ENCODE measurements around the gene MDK.
"Not testable (repeated sequence)": the region's sequence is repeated elsewhere in the genome, so short reads cannot be mapped to it uniquely, and the experiment has no call there.

Gene MDK

GRCh38 chr11:46378296-46378695 is 3.2 kb upstream of the MDK start:
- no peak overlapping the region for H3K4me2 ChIP-seq (ENCODE audit: low read depth, low read length, poor library complexity, severe bottlenecking)
- no peaks in the 10 kb centered on the region for H3F3A ChIP-seq (ENCODE audit: low read depth)
- H3K9me2 ChIP-seq (replicated peaks; ENCODE audit: low read depth, low read length) = no peaks in the 10 kb centered on the region
- peaks cover 57% of the 10 kb centered on the region; the same call in 1 of the 2 replicates for H3K36me3 ChIP-seq (ENCODE audit: insufficient read depth, low read length)
- H3K9me3 ChIP-seq (ENCODE audit: insufficient read depth, low read depth, low read length) = no peaks in the 10 kb centered on the region
- no peak overlapping the region for H2AFZ ChIP-seq (ENCODE audit: low read length)
- peaks cover 3% of the 10 kb centered on the region for H4K20me1 ChIP-seq (ENCODE audit: insufficient read depth, low read length, poor library complexity, severe bottlenecking)
- H3K4me1 ChIP-seq (ENCODE audit: insufficient read depth, low read length, poor library complexity, severe bottlenecking) = no peaks in the 10 kb centered on the region
- TF ChIP-seq CTCF (conservative IDR thresholded peaks at IDR 0.05; ENCODE audit: low read length) (no peak), EZH2phosphoT487 (IDR thresholded peaks at IDR 0.05; ENCODE audit: borderline replicate concordance) (no peak)
- H3K79me2 ChIP-seq (ENCODE audit: insufficient read depth, low read length) = no peaks in the 10 kb centered on the region
- H3K9ac ChIP-seq (ENCODE audit: low read depth, low read length, poor library complexity, severe bottlenecking) = no peak overlapping the region
- no peak overlapping the region for H3K4me3 ChIP-seq (ENCODE audit: low read length, poor library complexity, severe bottlenecking)
- no peaks in the 10 kb centered on the region for H3K27me3 ChIP-seq (ENCODE audit: insufficient read depth, low read length, poor library complexity, severe bottlenecking)

GRCh38 chr11:46378811-46379481 is 2.5 kb upstream of the MDK start:
- H3F3A ChIP-seq (ENCODE audit: low read depth) = no peaks in the 10 kb centered on the region
- no peak overlapping the region for H3K9ac ChIP-seq (ENCODE audit: low read depth, low read length, poor library complexity, severe bottlenecking)
- H3K4me1 ChIP-seq (ENCODE audit: insufficient read depth, low read length, poor library complexity, severe bottlenecking) = no peaks in the 10 kb centered on the region
- no peaks in the 10 kb centered on the region for H3K27me3 ChIP-seq (ENCODE audit: insufficient read depth, low read length, poor library complexity, severe bottlenecking)
- H3K79me2 ChIP-seq (ENCODE audit: insufficient read depth, low read length) = no peaks in the 10 kb centered on the region
- peaks cover 3% of the 10 kb centered on the region for H4K20me1 ChIP-seq (ENCODE audit: insufficient read depth, low read length, poor library complexity, severe bottlenecking)
- H3K4me3 ChIP-seq (ENCODE audit: low read length, poor library complexity, severe bottlenecking) = no peak overlapping the region
- H3K36me3 ChIP-seq (ENCODE audit: insufficient read depth, low read length) = peaks cover 51% of the 10 kb centered on the region; the same call in 1 of the 2 replicates
- no peak overlapping the region for H2AFZ ChIP-seq (ENCODE audit: low read length)
- TF ChIP-seq CTCF (conservative IDR thresholded peaks at IDR 0.05; ENCODE audit: low read length) (no peak), EZH2phosphoT487 (IDR thresholded peaks at IDR 0.05; ENCODE audit: borderline replicate concordance) (no peak)
- H3K4me2 ChIP-seq (ENCODE audit: low read depth, low read length, poor library complexity, severe bottlenecking) = no peak overlapping the region
- no peaks in the 10 kb centered on the region for H3K9me3 ChIP-seq (ENCODE audit: insufficient read depth, low read depth, low read length)
- H3K9me2 ChIP-seq (replicated peaks; ENCODE audit: low read depth, low read length) = no peaks in the 10 kb centered on the region

DNA sequence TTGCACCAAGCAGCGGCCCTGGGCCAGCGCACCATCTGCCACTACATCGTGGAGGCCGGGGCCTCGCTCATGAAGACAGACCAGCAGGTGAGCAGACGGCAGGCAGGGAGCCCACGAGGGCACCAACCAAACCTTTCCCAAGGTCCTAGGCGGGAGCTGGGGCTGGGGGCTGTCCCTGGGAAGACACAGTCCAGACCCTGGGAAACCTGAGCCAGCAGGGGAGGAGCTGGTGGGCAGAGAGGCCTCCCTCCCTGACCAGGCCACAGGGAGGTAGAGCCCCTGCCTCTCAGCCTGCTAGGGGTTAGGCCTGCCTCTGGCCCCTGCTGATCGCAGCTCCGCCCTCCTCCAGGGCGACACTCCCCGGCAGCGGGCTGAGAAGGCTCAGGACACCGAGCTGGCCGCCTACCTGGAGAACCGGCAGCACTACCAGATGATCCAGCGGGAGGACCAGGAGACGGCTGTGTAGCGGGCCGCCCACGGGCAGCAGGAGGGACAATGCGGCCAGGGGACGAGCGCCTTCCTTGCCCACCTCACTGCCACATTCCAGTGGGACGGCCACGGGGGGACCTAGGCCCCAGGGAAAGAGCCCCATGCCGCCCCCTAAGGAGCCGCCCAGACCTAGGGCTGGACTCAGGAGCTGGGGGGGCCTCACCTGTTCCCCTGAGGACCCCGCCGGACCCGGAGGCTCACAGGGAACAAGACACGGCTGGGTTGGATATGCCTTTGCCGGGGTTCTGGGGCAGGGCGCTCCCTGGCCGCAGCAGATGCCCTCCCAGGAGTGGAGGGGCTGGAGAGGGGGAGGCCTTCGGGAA is 1.8 kb upstream of the MDK start:
- not testable (repeated sequence) for H3K4me2 ChIP-seq (ENCODE audit: low read depth, low read length, poor library complexity, severe bottlenecking); H3K9me2 ChIP-seq (replicated peaks; ENCODE audit: low read depth, low read length); H3K27me3 ChIP-seq (ENCODE audit: insufficient read depth, low read length, poor library complexity, severe bottlenecking); H3F3A ChIP-seq (ENCODE audit: low read depth); H2AFZ ChIP-seq (ENCODE audit: low read length); H3K79me2 ChIP-seq (ENCODE audit: insufficient read depth, low read length); H3K4me3 ChIP-seq (ENCODE audit: low read length, poor library complexity, severe bottlenecking); H3K9ac ChIP-seq (ENCODE audit: low read depth, low read length, poor library complexity, severe bottlenecking); H3K9me3 ChIP-seq (ENCODE audit: insufficient read depth, low read depth, low read length); H3K4me1 ChIP-seq (ENCODE audit: insufficient read depth, low read length, poor library complexity, severe bottlenecking); H4K20me1 ChIP-seq (ENCODE audit: insufficient read depth, low read length, poor library complexity, severe bottlenecking)
- peaks cover 44% of the 10 kb centered on the region; the same call in 1 of the 2 replicates for H3K36me3 ChIP-seq (ENCODE audit: insufficient read depth, low read length)
